ENCODE results near the gene GMDS.

The GMDS gene

DNA sequence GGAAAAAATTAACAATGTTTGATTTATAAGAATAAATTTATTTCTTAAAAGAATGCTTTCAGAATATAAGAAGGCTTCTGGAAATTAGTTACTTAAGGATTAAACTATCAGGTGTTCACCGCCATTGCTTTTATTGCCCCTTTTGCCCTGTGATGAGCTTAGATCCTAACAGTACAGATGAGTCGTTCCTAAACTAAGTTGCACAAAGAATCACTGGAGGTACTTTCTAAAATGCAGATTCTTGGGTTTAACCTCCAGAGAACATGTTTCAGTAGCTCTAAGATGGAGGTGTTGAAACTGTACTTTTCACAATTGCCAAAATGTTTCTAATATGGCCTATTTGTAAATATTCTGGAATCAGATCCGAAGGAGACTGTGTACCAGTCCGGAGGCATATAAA, 211.9 kb downstream of the GMDS start:
- no peak for FAIRE-seq

GRCh38 chr6:2030682-2031244, 214.6 kb downstream of the GMDS start:
- no peak for FAIRE-seq

DNA sequence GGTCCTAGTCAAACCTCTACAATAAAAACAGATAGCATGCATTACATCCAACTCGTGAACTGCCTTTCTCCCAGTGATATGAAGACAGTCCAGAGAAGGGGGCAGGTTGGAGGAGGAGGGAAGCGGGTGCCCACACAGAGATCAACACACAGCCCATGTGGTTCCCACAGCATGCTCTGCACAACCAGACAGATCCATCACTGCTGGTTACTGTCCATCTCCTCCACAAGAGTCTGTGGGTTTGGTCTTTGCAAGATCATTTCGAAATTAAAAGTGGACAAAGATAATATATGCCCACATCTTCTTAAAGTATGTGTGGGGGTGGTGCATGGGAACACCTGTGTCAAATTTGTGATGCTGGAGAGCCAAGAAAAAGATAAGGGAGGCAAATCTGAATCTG, 215.5 kb downstream of the GMDS start:
- FAIRE-seq, result no peak

DNA sequence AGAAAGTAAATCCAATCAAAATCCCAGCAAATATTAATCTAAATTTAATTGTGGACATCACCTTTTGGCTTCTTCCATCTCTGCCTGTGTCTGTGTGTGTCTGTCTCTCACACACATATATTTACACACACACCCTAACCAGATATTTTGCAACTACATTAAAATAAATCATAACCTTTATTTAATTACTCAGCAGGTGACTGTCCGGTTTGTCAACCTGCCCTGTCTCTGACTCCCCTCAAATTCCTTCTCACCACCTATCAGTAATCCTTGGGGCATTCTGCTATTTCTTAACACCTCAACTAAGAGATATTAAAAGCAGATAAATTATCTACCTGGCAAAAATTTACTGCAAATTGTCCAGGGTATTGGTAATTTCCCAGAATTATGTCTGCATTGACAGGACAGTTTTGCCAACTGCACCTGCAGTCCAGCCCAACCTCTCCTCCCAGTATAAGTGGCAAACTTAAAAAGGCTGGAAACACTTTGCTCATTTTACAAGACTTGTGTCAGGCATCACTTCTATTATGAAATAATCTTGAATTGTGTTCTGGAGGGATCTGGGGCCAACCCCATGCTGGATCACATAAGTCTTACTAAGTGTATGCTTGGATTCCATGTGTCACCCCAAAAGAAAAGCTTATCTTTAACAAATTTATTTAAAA, 216.1 kb downstream of the GMDS start:
- no peak for FAIRE-seq

DNA sequence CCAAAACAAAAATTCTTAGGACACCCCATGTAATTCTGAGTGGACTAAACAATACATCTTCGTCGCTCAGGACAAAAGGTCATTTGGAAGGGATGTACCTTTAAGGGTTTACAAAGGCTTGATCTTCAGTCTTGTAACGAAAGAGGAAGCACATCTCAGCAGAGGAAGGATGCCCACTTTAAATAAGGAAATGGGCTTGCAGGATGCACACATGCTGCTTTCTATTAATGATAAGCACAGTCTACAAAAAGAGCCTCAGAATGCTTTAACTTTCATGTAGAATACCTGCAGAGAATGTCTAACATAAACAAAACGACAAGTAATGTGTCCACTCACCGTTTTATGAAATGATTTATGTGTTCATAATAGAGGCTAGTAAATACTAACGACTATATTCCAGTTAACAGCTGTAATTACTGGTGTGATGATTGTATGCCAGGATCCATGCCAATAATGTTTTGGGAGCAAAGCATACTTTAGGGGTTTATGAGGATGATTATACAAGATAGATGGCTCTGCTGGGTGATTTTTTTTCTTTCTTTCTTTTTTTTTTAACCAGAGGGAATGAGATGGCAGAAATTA, 216.9 kb downstream of the GMDS start:
- FAIRE-seq, result no peak

- no peak for FAIRE-seq
These were observed 219.3 kb downstream of the GMDS start for GRCh38 chr6:2026133-2026532.

- FAIRE-seq, result no peak
These were observed 223.7 kb downstream of the GMDS start for GRCh38 chr6:2021713-2022125.

GRCh38 chr6:2020909-2021308, 224.5 kb downstream of the GMDS start:
- no peak for FAIRE-seq

- FAIRE-seq, result no peak
These were observed 226.4 kb downstream of the GMDS start for GRCh38 chr6:2019051-2019450.

DNA sequence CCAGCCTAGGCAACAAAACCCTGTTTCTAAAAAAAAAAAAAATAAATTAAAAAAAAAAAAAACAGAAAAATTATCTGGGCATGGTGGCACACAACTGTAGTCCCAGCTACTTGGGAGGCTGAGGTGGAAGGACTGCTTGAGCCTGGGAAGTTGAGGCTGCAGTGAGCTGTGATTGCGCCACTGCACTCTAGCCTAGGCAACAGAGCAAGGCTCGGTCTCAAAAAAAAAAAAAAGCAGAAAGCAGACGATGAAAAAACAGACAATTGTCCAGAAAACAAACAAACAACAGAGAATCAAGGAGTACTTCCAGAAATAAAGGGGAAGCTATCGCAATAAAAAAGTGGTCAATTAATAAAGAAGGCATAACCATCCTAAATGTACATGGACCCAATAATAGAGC, 229.4 kb downstream of the GMDS start:
- FAIRE-seq, result no peak

DNA sequence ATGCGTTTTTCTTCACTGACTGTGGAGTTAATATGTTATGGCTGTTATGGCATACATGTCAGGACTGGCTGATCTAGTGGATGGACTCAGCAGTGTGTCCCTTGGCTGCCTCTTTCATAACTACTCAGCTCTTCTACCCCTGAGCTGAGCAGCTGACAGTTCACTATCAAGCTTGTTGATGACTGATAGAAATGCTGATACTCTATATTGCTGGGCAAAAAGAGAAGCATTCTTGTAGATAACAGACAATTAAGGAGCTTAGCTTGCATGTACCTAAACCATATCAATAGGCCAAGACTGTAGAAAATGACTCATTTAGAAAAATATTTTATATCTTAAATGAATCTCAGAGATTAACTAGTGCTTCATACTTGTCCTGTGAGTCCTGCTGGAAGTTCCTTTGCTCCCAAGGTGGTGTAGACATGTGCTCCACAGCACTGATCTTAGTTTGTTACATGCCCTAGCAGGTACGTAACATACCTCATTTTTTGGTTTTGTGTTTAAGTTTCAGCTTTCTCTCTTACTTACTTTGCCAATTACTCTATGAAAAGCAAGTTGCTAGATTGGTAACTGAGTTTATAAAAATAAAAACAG, 236.9 kb downstream of the GMDS start:
- no peak for FAIRE-seq

DNA sequence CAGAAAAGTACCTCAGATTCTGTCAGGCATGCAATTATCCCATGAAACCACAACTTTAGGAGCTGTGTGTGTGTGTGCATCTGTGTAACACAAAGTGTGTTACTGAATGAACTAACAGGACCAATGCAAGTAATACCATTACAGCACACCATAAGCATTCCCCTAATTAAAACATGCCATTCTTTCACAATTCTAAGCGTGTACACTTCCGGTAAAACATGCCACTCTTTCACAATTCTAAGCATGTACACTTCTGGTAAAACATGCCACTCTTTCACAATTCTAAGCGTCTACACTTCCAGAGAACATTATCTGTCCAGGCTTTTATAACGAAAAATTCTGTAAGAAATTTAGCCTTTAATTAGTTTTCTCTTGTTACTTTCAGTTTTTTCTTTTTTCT, 238.2 kb downstream of the GMDS start:
- no peak for FAIRE-seq

DNA sequence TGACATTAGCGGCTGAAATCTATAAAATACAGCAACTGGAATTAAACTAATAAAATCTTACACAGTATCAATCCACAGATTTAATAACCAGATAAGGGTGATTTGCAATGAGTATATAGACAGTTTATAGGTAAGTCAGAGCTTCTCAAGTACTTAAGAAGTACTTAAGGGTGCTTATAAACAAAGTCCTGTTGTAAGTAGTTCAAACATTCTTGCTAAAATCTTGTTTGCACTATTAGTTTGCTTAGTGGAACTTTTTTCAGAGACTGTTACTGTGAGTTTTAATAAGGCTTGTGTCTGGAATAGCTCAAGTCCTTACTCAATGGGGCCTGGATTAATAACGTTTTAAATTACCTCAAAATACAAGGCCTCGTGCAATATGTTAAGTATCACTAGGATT, 240.5 kb downstream of the GMDS start:
- no peak for FAIRE-seq

GRCh38 chr6:2000962-2001361, 244.4 kb downstream of the GMDS start:
- FAIRE-seq, result no peak

- FAIRE-seq, result no peak
These were observed 247.7 kb downstream of the GMDS start for GRCh38 chr6:1997702-1998101.

- no peak for FAIRE-seq
These were observed 249.8 kb downstream of the GMDS start for GRCh38 chr6:1995636-1996035.

DNA sequence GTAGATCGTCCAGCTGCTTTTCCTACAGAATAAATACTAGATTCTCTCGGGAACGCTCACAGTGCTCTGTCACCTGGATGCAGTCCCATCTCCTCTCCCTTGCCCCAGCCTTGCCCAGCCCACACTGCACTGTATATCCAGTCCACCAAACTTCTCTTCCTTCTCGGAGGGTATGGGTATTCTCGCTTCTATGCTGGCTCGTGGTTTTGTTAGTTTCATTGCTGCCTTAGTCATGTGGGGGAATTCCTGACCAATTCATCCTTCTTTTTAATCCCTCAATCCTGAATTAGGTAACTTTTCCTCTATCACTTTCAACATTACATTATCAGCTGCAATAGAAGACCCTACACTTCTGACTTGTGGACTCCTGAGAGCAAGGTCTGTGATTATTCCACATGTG, 252.4 kb downstream of the GMDS start:
- FAIRE-seq, result no peak

DNA sequence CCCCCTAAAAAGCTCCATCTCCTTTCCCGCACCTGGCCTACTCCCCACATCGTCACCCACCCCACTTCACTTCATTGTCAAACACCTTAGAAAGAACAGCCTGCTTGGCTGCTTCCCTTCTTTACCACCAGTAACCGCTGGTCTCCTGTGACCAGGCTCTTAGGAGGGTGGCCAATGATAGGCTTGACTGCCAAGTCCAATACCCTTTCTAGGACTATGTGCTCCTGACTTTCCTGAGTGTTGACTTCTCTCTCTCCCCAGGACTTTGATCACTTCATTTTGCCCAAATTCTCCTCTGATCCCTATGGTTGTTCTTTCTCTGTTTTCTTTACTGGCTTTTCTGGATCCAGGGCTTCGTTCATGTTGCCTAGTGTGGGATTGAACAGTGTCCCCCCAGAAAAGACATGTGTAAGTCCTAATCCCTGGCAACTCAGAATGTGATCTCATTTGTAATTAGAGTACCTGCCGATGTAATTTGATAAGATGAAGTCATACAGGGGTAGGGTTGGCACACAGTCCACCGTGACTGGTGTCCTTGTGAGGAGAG, 254.0 kb downstream of the GMDS start:
- FAIRE-seq, result no peak

DNA sequence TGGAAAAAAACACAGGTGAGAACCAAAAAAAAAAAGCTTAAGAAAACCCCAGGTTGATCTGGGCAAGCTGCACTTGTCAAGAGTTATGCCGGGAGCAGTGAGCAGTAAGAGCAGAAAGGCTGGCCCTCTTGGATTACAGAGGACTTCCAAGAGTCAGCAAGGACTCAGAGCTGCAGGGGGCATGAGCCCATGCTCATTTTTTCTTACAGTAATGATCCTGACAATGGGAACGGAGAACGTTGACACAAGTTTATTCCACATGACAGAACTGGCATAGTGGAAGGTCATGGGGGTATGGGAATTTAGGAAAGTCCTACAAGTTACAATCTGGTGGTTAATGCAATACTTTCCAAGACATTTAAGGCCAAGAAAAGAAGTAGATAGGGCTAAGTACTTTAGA, 256.6 kb downstream of the GMDS start:
- FAIRE-seq, result no peak

DNA sequence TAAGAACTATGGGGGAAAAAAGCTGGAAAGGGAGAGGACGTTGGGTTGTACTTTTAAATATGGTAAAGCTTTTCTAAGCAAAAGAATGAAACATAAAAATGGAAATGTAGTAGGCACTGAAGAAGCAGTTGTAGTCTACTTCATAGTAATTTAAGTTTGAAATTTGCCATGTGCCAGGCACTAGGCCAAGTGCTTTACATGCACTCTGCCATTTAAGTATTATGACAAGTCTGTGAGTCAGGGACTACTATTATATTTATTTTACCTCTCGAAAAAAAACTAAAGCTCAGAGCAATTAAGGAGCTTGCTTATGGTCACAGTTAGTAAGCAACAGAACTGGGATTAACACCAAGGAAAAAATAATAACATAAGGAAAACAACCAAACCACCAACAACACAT, 257.8 kb downstream of the GMDS start:
- FAIRE-seq, result no peak

- no peak for FAIRE-seq
These were observed 258.8 kb downstream of the GMDS start for GRCh38 chr6:1986454-1987243.

- FAIRE-seq, result no peak
These were observed 260.9 kb downstream of the GMDS start for GRCh38 chr6:1984346-1984994.

GRCh38 chr6:1983850-1984249, 261.6 kb downstream of the GMDS start:
- FAIRE-seq, result no peak

All from colon (tissue), 2 donors.